Measurements from ENCODE around the gene UTF1.

The UTF1 gene

GRCh38 chr10:133235265-133235855, 5.3 kb downstream of the UTF1 start:
- no peak for DNase-seq (ENCODE audit: low read depth)
- H3K4me3 ChIP-seq (ENCODE audit: low read depth, low read length), result no peak overlapping the region
- no peak for TF ChIP-seq CTCF (IDR thresholded peaks at IDR 0.05; ENCODE audit: insufficient read depth, low read depth, low read length, missing control alignments)

- DNase-seq (ENCODE audit: low read depth), result no peak
- H3K4me3 ChIP-seq (ENCODE audit: low read depth, low read length), result no peak overlapping the region
- no peak for TF ChIP-seq CTCF (IDR thresholded peaks at IDR 0.05; ENCODE audit: insufficient read depth, low read depth, low read length, missing control alignments)
Measured at GRCh38 chr10:133235932-133236331, 5.9 kb downstream of the UTF1 start.

- no peak overlapping the region for H3K4me3 ChIP-seq (ENCODE audit: low read depth, low read length)
- DNase-seq (ENCODE audit: low read depth), result no peak
- TF ChIP-seq CTCF (IDR thresholded peaks at IDR 0.05; ENCODE audit: insufficient read depth, low read depth, low read length, missing control alignments), result no peak
Measured at GRCh38 chr10:133236401-133237240, 6.6 kb downstream of the UTF1 start.

- no peak for TF ChIP-seq CTCF (IDR thresholded peaks at IDR 0.05; ENCODE audit: insufficient read depth, low read depth, low read length, missing control alignments)
- no peak for DNase-seq (ENCODE audit: low read depth)
- H3K4me3 ChIP-seq (ENCODE audit: low read depth, low read length), result no peak overlapping the region
Measured at GRCh38 chr10:133237241-133237587, 7.2 kb downstream of the UTF1 start.

GRCh38 chr10:133237588-133238465, 7.8 kb downstream of the UTF1 start, which contains the start of gene VENTX:
VENTX (plus strand) TSS chr10:133237855; CDS start chr10:133237915, 60 bp downstream.
- no peak for DNase-seq (ENCODE audit: low read depth)
- TF ChIP-seq CTCF (IDR thresholded peaks at IDR 0.05; ENCODE audit: insufficient read depth, low read depth, low read length, missing control alignments), result no peak
- no peak within 1 kb of the TSS for H3K4me3 ChIP-seq (ENCODE audit: low read depth, low read length)

GRCh38 chr10:133238466-133238804, 8.4 kb downstream of the UTF1 start:
- no peak for DNase-seq (ENCODE audit: low read depth)
- TF ChIP-seq CTCF (IDR thresholded peaks at IDR 0.05; ENCODE audit: insufficient read depth, low read depth, low read length, missing control alignments), result no peak
- H3K4me3 ChIP-seq (ENCODE audit: low read depth, low read length), result no peak overlapping the region
